ENCODE results near the gene B4GALNT4. TPM values are rescaled to one million over a fixed set of nuclear protein-coding genes. Genes with fewer than 3 reads are reported as not detected.
"Not testable (repeated sequence)": the region's sequence is repeated elsewhere in the genome, so short reads cannot be mapped to it uniquely, and the experiment has no call there.

B4GALNT4 gene
- polyA plus RNA-seq, 4 donors = 48.1 to 95.7 (median 66.5) TPM

GRCh38 chr11:387193-387793 lies 18.0 kb downstream of the B4GALNT4 start:
- DNase-seq (ENCODE audit: low read depth in 4 of 4, low spot score in 3 of 4) = no peak

DNA sequence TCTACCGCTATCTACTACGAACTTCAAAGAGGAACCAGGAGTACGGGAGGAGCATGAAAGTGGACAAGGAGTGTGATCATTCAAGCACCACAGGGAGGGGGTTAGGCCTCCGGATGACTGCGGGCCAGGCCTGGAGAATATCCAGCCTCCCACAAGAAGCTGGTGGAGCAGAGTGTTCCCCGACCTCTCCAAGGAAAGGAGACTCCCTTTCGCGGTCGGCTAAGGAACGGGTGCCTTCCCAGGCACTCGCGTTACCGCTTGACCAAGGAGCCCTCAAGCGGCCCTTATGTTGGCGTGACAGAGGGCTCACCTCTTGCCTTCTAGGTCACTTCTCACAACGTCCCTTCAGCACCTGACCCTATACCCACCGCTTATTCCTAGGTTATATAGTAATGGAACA lies 20.1 kb downstream of the B4GALNT4 start:
- DNase-seq (ENCODE audit: low read depth in 4 of 4, low spot score in 3 of 4) = not testable (repeated sequence)

- no peak for DNase-seq (ENCODE audit: low read depth in 4 of 4, low spot score in 3 of 4)
Measured at GRCh38 chr11:390175-390574, 20.9 kb downstream of the B4GALNT4 start.

- no peak for DNase-seq (ENCODE audit: low read depth in 4 of 4, low spot score in 3 of 4)
Measured at GRCh38 chr11:391117-392017, 22.1 kb downstream of the B4GALNT4 start.

DNA sequence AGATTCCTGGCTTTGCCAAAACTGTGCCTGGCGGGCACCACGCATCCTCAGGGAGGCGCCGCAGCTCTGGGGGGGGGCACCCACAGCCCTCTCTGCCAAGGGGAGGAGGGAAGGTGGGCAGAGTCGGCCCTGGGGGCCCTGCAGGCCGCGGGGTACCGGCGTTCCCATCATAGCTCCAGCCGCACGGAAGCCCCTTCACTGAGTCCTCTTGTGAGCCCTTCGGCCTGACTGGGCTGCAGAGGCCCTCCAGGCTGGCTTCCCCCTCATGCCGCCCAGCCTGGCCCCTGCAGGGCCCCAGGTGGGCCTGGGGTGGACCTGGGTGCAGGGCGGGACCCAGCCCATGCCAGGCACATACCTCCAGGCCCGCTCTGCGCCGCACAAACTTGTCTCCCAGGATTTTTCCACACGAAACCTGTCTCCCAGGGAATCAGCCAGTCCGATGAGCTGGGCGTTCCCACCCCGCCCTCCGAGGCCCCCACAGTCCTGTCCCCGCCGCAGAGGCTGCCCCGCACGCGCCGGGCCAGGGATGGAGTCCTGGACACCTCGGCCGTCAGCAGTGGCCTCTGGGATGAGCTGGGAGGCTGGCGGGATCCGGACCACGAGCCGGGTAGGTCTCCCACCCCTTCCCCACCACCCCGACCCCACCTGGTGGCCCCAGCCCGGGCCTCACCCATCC lies 22.9 kb downstream of the B4GALNT4 start:
- DNase-seq (ENCODE audit: low read depth in 4 of 4, low spot score in 3 of 4) = no peak

DNA sequence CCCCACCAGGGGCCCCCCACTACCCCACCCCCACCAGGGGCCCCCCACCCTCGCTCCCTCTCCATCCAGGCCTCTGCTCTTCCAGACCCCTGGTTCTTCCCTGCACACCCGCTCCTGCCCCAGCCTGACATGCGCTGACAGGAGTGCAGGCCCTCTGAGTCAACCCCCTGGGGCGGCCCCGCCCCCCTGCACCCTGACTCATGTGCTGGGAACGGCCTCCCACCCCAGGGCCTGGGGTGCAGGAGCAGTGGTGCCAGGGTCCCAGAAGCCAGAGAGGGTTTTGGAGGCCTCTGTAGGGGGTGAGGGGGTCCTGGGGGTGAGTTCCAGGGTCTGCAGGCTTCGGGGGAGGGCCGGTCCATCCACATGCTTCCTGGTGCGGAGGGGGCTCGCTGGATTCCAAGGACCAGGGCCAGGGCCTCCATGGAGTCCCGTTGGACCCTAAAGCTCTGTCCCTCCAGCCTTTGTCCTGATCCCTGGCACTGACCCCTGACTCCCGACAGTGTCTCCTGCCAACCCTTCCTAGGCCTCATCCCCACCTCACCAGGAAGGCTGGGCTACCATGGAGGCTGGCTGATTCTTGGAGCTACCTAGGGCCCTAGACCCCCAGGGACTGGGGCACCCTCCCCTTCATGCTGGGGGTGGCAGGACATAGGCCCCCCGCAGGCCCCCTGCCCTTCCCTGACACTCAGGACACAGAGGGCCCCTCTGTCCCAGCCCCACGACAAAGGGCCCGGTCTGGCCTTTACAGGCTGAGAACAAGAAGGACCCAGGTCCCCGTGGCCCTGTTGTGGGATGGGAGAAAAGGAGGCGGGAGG lies 24.1 kb downstream of the B4GALNT4 start:
- DNase-seq (ENCODE audit: low read depth in 4 of 4, low spot score in 3 of 4) = no peak

DNA sequence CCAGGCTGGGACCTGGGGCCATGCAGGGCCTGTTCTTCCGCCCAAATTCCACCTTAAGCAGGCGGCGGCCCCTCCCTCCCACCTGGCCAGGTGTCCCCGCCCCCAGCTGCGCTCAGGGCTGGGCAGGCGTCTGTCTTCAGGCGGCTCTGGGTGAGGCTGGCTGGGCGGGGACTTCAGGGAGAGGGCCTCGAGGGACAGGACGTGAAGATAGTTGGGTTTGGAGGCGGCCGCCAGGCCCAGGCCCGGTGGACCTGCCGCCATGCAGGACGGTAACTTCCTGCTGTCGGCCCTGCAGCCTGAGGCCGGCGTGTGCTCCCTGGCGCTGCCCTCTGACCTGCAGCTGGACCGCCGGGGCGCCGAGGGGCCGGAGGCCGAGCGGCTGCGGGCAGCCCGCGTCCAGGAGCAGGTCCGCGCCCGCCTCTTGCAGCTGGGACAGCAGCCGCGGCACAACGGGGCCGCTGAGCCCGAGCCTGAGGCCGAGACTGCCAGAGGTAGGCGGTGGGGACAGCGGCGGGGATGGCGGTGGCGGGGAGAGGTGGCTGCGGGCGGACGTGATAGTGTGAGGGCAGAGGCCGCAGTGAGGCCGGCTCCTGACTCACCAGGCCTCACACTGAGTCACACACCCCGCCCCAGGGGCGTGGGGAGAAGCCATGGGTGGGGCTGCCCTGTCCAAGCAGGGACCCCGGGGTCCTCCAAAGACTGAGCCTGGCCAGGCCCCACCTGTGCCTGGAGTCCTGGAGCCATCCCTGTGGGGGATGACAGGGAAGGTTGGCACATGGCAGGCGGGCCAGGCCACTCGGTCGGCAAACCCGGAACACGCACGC lies 24.9 kb downstream of the B4GALNT4 start, which contains the start of gene PKP3:
PKP3 (plus strand) TSS at position 176 of the 824 bp plus-strand sequence; CDS start at position 260, 84 bp downstream.
- no peak for DNase-seq (ENCODE audit: low read depth in 4 of 4, low spot score in 3 of 4)

GRCh38 chr11:394858-395655 lies 25.8 kb downstream of the B4GALNT4 start:
- DNase-seq (ENCODE audit: low read depth in 4 of 4, low spot score in 3 of 4) = no peak

- DNase-seq (ENCODE audit: low read depth in 4 of 4, low spot score in 3 of 4) = no peak
Measured at GRCh38 chr11:395866-396265, 26.6 kb downstream of the B4GALNT4 start.

GRCh38 chr11:396511-396947 lies 27.2 kb downstream of the B4GALNT4 start:
- no peak for DNase-seq (ENCODE audit: low read depth in 4 of 4, low spot score in 3 of 4)

GRCh38 chr11:396948-397548 lies 27.7 kb downstream of the B4GALNT4 start:
- no peak for DNase-seq (ENCODE audit: low read depth in 4 of 4, low spot score in 3 of 4)

- DNase-seq (ENCODE audit: low read depth in 4 of 4, low spot score in 3 of 4) = no peak
Measured at GRCh38 chr11:398826-399225, 29.5 kb downstream of the B4GALNT4 start.

DNA sequence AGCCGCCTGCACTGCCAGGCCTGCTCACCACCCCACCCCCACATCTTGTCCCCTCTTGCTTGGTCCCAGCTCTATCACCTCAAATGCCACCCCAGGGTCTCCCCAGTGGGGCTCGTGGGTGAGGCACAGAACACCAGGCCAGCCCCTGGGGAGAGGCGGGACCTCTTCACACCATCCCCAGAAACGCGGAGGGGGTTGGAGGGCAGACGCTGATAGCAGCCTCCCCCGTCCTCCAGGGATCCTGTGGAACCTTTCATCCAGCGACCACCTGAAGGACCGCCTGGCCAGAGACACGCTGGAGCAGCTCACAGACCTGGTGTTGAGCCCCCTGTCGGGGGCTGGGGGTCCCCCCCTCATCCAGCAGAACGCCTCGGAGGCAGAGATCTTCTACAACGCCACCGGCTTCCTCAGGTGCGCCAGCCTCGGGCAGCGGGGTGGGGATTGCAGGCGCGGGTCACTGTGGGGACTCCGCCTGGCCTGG lies 30.5 kb downstream of the B4GALNT4 start:
- DNase-seq (ENCODE audit: low read depth in 4 of 4, low spot score in 3 of 4) = no peak

DNA sequence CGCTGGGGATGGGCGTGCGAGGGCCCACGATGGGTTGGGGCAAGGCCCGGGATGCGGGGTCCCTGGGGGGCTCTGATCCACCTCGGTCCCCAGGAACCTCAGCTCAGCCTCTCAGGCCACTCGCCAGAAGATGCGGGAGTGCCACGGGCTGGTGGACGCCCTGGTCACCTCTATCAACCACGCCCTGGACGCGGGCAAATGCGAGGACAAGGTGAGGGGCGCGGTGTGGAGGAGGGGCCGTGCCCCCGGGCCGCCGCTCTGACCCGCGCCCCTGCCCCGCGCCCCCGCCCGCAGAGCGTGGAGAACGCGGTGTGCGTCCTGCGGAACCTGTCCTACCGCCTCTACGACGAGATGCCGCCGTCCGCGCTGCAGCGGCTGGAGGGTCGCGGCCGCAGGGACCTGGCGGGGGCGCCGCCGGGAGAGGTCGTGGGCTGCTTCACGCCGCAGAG lies 31.0 kb downstream of the B4GALNT4 start:
- no peak for DNase-seq (ENCODE audit: low read depth in 4 of 4, low spot score in 3 of 4)

- DNase-seq (ENCODE audit: low read depth in 4 of 4, low spot score in 3 of 4) = not testable (repeated sequence)
Measured at GRCh38 chr11:401196-401595, 31.9 kb downstream of the B4GALNT4 start.

- DNase-seq (ENCODE audit: low read depth in 4 of 4, low spot score in 3 of 4) = no peak
Measured at GRCh38 chr11:403021-403760, 33.9 kb downstream of the B4GALNT4 start.

GRCh38 chr11:403761-404431 lies 34.6 kb downstream of the B4GALNT4 start:
- DNase-seq (ENCODE audit: low read depth in 4 of 4, low spot score in 3 of 4) = no peak

All from left renal pelvis (tissue), 4 donors.